ENCODE measurements around the gene FBH1.

GRCh38 chr10:5938291-5938690 lies 48.2 kb downstream of the FBH1 start:
- TF ChIP-seq CTCF (IDR thresholded peaks at IDR 0.05; ENCODE audit: poor library complexity, severe bottlenecking) (no peak), SMC3 (conservative IDR thresholded peaks at IDR 0.05; ENCODE audit: poor library complexity) (no peak), TAF1 (IDR thresholded peaks at IDR 0.05; ENCODE audit: low read depth) (no peak), EZH2 (IDR thresholded peaks at IDR 0.05; ENCODE audit: borderline replicate concordance, insufficient read depth, low read length, poor library complexity, severe bottlenecking) (no peak), EP300 (conservative IDR thresholded peaks at IDR 0.05; ENCODE audit: poor library complexity, severe bottlenecking) (no peak), RAD21 (conservative IDR thresholded peaks at IDR 0.05) (no peak)

Measured in neural cell (in vitro differentiated cells).